Liver (tissue), 9 donors: ENCODE measurements around the gene BCAP29. TPM values are rescaled to one million over a fixed set of nuclear protein-coding genes. Genes with fewer than 3 reads are reported as not detected.

ENCODE experiments used
- DNase-seq: peaks from one replicate; pipeline ENCODE4 v3.0.0-alpha.2; 2017; ENCODE audit warnings: low spot score
- H3K27ac ChIP-seq, 2 donors: one replicate each; pipeline ENCODE4 v1.7.0; 2013; ENCODE audit warnings: inconsistent platforms in 2 of 2, low read length in 2 of 2, control low read depth in 1 of 2, low read depth in 1 of 2, mild to moderate bottlenecking in 1 of 2
- H3K27me3 ChIP-seq, 4 donors: one replicate each; pipeline versions ENCODE4 v1.6.1 to v1.7.0; 2013; ENCODE audit warnings: low read length in 3 of 4, inconsistent platforms in 1 of 4, mild to moderate bottlenecking in 1 of 4, moderate library complexity in 1 of 4; ENCODE audit not compliant: control insufficient read depth in 4 of 4, insufficient read depth in 4 of 4
- H3K36me3 ChIP-seq, 4 donors: one replicate each; pipeline versions ENCODE4 v1.6.1 to v1.7.0; 2013; ENCODE audit warnings: low read length in 3 of 4, mild to moderate bottlenecking in 3 of 4, low read depth in 1 of 4, moderate library complexity in 1 of 4; ENCODE audit not compliant: control insufficient read depth in 4 of 4, insufficient read depth in 3 of 4
- H3K4me1 ChIP-seq, 4 donors: one replicate each; pipeline versions ENCODE4 v1.6.1 to v1.7.0; 2013; ENCODE audit warnings: low read length in 3 of 4, mild to moderate bottlenecking in 3 of 4, moderate library complexity in 1 of 4; ENCODE audit not compliant: control insufficient read depth in 4 of 4, insufficient read depth in 4 of 4
- H3K4me3 ChIP-seq, 3 donors: one replicate each; pipeline versions ENCODE4 v1.6.1 to v1.7.0; 2013; ENCODE audit warnings: low read length in 3 of 3, control low read depth in 1 of 3, low read depth in 1 of 3, mild to moderate bottlenecking in 1 of 3
- H3K9ac ChIP-seq, 2 donors: one replicate each; pipeline ENCODE4 v1.7.0; 2013; ENCODE audit warnings: low read length in 2 of 2, mild to moderate bottlenecking in 2 of 2, moderate library complexity in 2 of 2, control low read depth in 1 of 2, low read depth in 1 of 2
- H3K9me3 ChIP-seq, 4 donors: one replicate each; pipeline versions ENCODE4 v1.6.1 to v1.7.0; 2013; ENCODE audit warnings: low read length in 3 of 4; ENCODE audit not compliant: control insufficient read depth in 4 of 4
- EGR1 ChIP-seq, 2 donors: IDR thresholded peaks; 2 replicates each; pipeline ENCODE4 v1.6.1; 2016 to 2018; ENCODE audit warnings: antibody characterized with exemption in 2 of 2, low read depth in 2 of 2
- FOXA1 ChIP-seq: IDR thresholded peaks from 2 replicates; pipeline ENCODE4 v1.6.1; 2016; ENCODE audit warnings: antibody characterized with exemption
- FOXA2 ChIP-seq: IDR thresholded peaks from 2 replicates; pipeline ENCODE4 v1.6.1; 2016; ENCODE audit warnings: antibody characterized with exemption
- HNF4A ChIP-seq, 2 donors: conservative IDR thresholded peaks; 2 replicates each; pipeline ENCODE4 v1.6.1; 2016; ENCODE audit warnings: antibody characterized with exemption in 2 of 2, mild to moderate bottlenecking in 2 of 2
- JUND ChIP-seq, 2 donors: IDR thresholded peaks; 2 replicates each; pipeline ENCODE4 v1.6.1; 2016; ENCODE audit warnings: antibody characterized with exemption in 2 of 2
- NR2F2 ChIP-seq: IDR thresholded peaks from 2 replicates; pipeline ENCODE4 v1.6.1; 2016; ENCODE audit warnings: antibody characterized with exemption
- RAD21 ChIP-seq, 2 donors: IDR thresholded peaks; 2 replicates each; pipeline ENCODE4 v1.6.1; 2016; ENCODE audit warnings: antibody characterized with exemption in 2 of 2, mild to moderate bottlenecking in 2 of 2
- SP1 ChIP-seq: IDR thresholded peaks from 2 replicates; pipeline ENCODE4 v1.6.1; 2018; ENCODE audit warnings: antibody characterized with exemption, mild to moderate bottlenecking
- TAF1 ChIP-seq: conservative IDR thresholded peaks from 2 replicates; pipeline ENCODE4 v1.6.1; 2016; ENCODE audit warnings: antibody characterized with exemption, mild to moderate bottlenecking
- YY1 ChIP-seq: IDR thresholded peaks from 2 replicates; pipeline ENCODE4 v1.6.1; 2016; ENCODE audit warnings: antibody characterized with exemption, mild to moderate bottlenecking
- WGBS: extraction: QIAGEN DNeasy Blood & Tissue Kit; methylation state at CpG from one replicate; pipeline ENCODE4 v1.1.7; 2013; 5-methylcytosine and 5-hydroxymethylcytosine counted together
- polyA plus RNA-seq, 2 donors: library from polyadenylated mRNA; stranded (reverse) in 1 of 2; unstranded in 1 of 2; fragments of 200-250 nt in 1 of 2; fragments of >200 nt in 1 of 2; fragmentation: Nextera tagmentation in 1 of 2; extraction: Ambion mirVana in 1 of 2; gene quantifications; one replicate each; pipeline versions ENCODE4 v1.2.1 to v1.2.3, GENCODE V29; 2013 to 2015
- total RNA-seq, 2 donors: library from RNA; depleted of rRNA; stranded (reverse); fragments of >200 nt; gene quantifications; one replicate each; pipeline ENCODE4 v1.2.3, GENCODE V29; 2014
- TF ChIP-seq, protein P1 (sequence below): IDR thresholded peaks from 2 replicates; pipeline ENCODE4 v1.6.1; 2016; ENCODE audit warnings: antibody characterized with exemption, mild to moderate bottlenecking
- TF ChIP-seq, protein P2 (sequence below): IDR thresholded peaks from 2 replicates; pipeline ENCODE4 v1.6.1; 2016; ENCODE audit warnings: antibody characterized with exemption
- TF ChIP-seq, protein P3 (sequence below): IDR thresholded peaks from 2 replicates; pipeline ENCODE4 v1.6.1; 2016; ENCODE audit warnings: antibody characterized with exemption
- TF ChIP-seq, protein P4 (sequence below): fragments of 150-350 bp; IDR thresholded peaks from 2 replicates; pipeline ENCODE4 v1.5.1; 2017; ENCODE audit warnings: improper control_type of control experiment, low read depth, low read length; ENCODE audit not compliant: missing input control
- donor health status: healthy.
- donor health status: healthy.
- donor health status: healthy.
- donor health status: healthy.
- donor health status: healthy.

Gene BCAP29
- total and polyA plus RNA-seq, 4 donors = 19.5 to 77.7 (median 36.9) TPM

DNA sequence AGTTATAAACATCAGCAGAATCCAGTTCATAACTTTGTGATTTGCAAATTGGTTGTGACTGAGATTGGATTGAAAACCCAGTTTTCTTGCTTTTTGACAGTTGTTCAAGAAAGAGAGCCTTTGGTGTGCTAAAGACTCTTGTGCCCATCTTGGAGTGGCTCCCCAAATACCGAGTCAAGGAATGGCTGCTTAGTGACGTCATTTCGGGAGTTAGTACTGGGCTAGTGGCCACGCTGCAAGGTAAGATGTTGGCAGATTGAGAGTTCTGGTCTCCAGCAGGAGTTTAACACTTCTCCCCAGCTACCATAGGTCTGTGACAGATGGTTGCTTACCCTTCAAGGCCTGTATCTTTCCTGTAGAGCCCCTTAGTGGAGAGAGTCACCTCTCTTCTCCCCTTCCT, 83.2 kb downstream of the BCAP29 start:
- no peaks in the 10 kb centered on the region for H3K36me3 ChIP-seq

DNA sequence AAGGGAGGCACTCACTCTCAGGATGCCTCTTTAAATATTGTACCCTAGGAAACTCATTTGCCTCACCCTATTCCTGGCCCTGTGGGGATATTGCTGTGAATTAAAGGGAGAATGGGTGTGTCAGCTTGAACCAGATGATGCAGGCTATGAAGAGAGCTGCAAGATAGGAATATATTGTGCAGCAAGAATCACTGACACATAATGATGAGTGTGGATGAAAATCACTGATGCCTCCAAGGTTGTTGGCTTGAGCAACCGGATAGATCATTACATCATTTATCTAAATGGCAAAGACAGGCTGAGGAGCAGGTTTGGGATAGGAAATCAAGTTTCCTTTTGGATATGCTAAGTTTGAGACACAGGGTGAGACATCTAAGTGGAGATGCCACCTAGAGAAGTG, 86.7 kb downstream of the BCAP29 start:
- WGBS = 94% methylated on average over 1 of the region's 1 CpG
- H3K4me1 ChIP-seq = peaks cover 2 to 3% (median 3%) of the 10 kb centered on the region in 4 donors
- TF ChIP-seq RAD21 (IDR thresholded peaks at IDR 0.05) (no peak), SP1 (no peak), NR2F2 (no peak), FOXA1 (no peak), FOXA2 (no peak), HNF4A (conservative IDR thresholded peaks at IDR 0.05) (no peak), JUND (IDR thresholded peaks at IDR 0.05) (no peak), TAF1 (no peak), YY1 (no peak), EGR1 (IDR thresholded peaks at IDR 0.05; ENCODE audit: low read depth in 2 of 2) (no peak)
- TF ChIP-seq, protein P1, sequence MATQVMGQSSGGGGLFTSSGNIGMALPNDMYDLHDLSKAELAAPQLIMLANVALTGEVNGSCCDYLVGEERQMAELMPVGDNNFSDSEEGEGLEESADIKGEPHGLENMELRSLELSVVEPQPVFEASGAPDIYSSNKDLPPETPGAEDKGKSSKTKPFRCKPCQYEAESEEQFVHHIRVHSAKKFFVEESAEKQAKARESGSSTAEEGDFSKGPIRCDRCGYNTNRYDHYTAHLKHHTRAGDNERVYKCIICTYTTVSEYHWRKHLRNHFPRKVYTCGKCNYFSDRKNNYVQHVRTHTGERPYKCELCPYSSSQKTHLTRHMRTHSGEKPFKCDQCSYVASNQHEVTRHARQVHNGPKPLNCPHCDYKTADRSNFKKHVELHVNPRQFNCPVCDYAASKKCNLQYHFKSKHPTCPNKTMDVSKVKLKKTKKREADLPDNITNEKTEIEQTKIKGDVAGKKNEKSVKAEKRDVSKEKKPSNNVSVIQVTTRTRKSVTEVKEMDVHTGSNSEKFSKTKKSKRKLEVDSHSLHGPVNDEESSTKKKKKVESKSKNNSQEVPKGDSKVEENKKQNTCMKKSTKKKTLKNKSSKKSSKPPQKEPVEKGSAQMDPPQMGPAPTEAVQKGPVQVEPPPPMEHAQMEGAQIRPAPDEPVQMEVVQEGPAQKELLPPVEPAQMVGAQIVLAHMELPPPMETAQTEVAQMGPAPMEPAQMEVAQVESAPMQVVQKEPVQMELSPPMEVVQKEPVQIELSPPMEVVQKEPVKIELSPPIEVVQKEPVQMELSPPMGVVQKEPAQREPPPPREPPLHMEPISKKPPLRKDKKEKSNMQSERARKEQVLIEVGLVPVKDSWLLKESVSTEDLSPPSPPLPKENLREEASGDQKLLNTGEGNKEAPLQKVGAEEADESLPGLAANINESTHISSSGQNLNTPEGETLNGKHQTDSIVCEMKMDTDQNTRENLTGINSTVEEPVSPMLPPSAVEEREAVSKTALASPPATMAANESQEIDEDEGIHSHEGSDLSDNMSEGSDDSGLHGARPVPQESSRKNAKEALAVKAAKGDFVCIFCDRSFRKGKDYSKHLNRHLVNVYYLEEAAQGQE = no peak
- TF ChIP-seq, protein P2, sequence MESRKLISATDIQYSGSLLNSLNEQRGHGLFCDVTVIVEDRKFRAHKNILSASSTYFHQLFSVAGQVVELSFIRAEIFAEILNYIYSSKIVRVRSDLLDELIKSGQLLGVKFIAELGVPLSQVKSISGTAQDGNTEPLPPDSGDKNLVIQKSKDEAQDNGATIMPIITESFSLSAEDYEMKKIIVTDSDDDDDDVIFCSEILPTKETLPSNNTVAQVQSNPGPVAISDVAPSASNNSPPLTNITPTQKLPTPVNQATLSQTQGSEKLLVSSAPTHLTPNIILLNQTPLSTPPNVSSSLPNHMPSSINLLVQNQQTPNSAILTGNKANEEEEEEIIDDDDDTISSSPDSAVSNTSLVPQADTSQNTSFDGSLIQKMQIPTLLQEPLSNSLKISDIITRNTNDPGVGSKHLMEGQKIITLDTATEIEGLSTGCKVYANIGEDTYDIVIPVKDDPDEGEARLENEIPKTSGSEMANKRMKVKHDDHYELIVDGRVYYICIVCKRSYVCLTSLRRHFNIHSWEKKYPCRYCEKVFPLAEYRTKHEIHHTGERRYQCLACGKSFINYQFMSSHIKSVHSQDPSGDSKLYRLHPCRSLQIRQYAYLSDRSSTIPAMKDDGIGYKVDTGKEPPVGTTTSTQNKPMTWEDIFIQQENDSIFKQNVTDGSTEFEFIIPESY = no peak
- TF ChIP-seq, protein P3, sequence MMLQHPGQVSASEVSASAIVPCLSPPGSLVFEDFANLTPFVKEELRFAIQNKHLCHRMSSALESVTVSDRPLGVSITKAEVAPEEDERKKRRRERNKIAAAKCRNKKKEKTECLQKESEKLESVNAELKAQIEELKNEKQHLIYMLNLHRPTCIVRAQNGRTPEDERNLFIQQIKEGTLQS = no peak
- TF ChIP-seq, protein P4, sequence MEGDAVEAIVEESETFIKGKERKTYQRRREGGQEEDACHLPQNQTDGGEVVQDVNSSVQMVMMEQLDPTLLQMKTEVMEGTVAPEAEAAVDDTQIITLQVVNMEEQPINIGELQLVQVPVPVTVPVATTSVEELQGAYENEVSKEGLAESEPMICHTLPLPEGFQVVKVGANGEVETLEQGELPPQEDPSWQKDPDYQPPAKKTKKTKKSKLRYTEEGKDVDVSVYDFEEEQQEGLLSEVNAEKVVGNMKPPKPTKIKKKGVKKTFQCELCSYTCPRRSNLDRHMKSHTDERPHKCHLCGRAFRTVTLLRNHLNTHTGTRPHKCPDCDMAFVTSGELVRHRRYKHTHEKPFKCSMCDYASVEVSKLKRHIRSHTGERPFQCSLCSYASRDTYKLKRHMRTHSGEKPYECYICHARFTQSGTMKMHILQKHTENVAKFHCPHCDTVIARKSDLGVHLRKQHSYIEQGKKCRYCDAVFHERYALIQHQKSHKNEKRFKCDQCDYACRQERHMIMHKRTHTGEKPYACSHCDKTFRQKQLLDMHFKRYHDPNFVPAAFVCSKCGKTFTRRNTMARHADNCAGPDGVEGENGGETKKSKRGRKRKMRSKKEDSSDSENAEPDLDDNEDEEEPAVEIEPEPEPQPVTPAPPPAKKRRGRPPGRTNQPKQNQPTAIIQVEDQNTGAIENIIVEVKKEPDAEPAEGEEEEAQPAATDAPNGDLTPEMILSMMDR = no peak

More for the DNA sequence above, 83.2 kb downstream of the BCAP29 start:
- DNase-seq = no peak
- TF ChIP-seq RAD21 (IDR thresholded peaks at IDR 0.05) (no peak), JUND (IDR thresholded peaks at IDR 0.05) (no peak)
- TF ChIP-seq, protein P4 = no peak
- WGBS = 75% methylated on average over 4 of the region's 4 CpGs
- Histone ChIP-seq H3K9me3 (no peaks in the 10 kb centered on the region), H3K4me1 (peaks cover 8 to 16% (median 13%) of the 10 kb centered on the region in 4 donors), H3K27ac (no peak overlapping the region), H3K4me3 (no peak overlapping the region), H3K9ac (no peak overlapping the region), H3K27me3 (peaks cover 0 to 3% (median 0%) of the 10 kb centered on the region in 4 donors)

More for the DNA sequence above, 86.7 kb downstream of the BCAP29 start:
- no peaks in the 10 kb centered on the region for H3K36me3 ChIP-seq
- no peak for DNase-seq
- no peak overlapping the region for H3K27ac ChIP-seq
- H3K9me3 ChIP-seq = no peaks in the 10 kb centered on the region
- H3K4me3 ChIP-seq = no peak overlapping the region
- no peaks in the 10 kb centered on the region for H3K27me3 ChIP-seq
- H3K9ac ChIP-seq = no peak overlapping the region
